ENCODE measurements around the gene MRPS26.

MRPS26 gene

DNA sequence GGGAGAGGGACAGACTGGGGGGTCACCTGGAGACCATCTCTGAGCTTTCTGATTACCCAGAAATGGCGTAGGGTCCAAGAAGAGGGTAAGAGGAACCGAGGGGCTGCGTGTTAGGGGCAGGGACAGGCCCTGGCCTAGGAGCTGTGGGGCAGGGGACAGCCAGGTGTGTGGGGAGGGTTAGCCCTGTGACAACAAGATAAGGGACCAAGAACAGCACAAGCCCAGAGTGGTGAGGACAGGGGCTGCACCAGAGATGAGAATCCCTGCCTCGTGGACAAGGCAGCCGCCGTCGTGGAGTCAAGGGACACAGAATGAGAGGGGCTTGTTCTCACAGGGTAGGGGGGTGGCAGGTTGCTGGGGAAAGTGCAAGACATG, 39.1 kb downstream of the MRPS26 start:
- TF ChIP-seq, protein P1, sequence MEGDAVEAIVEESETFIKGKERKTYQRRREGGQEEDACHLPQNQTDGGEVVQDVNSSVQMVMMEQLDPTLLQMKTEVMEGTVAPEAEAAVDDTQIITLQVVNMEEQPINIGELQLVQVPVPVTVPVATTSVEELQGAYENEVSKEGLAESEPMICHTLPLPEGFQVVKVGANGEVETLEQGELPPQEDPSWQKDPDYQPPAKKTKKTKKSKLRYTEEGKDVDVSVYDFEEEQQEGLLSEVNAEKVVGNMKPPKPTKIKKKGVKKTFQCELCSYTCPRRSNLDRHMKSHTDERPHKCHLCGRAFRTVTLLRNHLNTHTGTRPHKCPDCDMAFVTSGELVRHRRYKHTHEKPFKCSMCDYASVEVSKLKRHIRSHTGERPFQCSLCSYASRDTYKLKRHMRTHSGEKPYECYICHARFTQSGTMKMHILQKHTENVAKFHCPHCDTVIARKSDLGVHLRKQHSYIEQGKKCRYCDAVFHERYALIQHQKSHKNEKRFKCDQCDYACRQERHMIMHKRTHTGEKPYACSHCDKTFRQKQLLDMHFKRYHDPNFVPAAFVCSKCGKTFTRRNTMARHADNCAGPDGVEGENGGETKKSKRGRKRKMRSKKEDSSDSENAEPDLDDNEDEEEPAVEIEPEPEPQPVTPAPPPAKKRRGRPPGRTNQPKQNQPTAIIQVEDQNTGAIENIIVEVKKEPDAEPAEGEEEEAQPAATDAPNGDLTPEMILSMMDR (IDR thresholded peaks at IDR 0.05; ENCODE audit: insufficient read depth, low read length, missing control alignments): no peak
- ChIA-PET CTCF (interaction anchor here (4.0 kb wide), 1 partner anchor 32 kb away, joined by 17 read pairs; no protein-coding TSS in a partner anchor), POLR2A (no interaction called here)
- DNase-seq (ENCODE audit: low read depth, low spot score): no peak
- no peak overlapping the region for H3K4me3 ChIP-seq (ENCODE audit: low read depth, low read length)

DNA sequence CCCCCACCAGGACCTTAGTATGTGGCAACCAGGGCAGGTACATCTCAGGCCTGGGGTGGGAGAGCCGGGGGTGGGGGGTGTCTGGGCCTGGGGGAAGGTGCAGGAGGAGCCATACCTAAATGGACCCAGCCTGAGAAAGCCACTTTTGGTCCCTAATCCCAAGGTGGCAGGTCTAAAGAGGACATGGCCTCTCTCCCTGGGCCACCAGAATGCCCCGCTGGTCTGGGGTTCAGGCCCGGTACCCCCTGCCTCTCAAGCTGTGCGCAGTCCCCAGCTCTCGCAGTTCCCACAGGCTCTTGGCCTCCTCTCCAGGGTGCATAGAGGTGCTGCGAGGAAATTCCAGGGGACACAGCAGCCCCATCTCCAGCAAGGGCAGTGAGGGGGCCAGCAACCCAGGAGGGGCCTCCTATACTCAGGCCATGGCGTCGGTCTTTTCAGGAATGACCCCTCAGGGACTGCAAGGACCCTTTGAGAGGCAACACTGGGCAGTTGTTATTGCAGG, 39.8 kb downstream of the MRPS26 start:
- POLR2A ChIA-PET: no interaction called here
- no peak for DNase-seq (ENCODE audit: low read depth, low spot score)
- CTCF ChIA-PET: interaction anchor here (0.8 to 4.0 kb wide), 3 partner anchors 9 to 63 kb away, joined by 3 to 17 read pairs (median 4); no protein-coding TSS in a partner anchor
- TF ChIP-seq, protein P1 (IDR thresholded peaks at IDR 0.05; ENCODE audit: insufficient read depth, low read length, missing control alignments): no peak
- H3K4me3 ChIP-seq (ENCODE audit: low read depth, low read length): no peak overlapping the region

DNA sequence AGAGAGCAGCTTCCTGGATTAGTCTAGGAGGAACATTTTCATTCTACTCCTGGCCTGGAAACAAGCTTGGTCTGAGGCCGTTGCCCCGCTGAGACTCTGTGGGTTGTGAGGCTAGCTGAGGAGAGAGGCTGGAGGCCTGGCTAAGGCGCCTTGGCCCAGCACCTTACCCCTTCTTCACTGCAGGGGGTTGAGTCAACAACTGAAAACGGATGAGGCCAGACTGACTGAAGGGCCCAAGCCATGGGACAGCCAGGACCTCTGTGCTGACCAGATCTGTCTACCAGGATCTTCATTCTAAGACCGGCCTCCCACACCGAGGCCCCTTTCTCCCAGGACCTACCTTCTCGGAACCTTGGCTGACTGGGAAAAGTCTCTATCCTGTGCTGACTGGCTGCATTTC, 42.2 kb downstream of the MRPS26 start:
- ChIA-PET CTCF (interaction anchor here (4.0 kb wide), 1 partner anchor 35 kb away, joined by 17 read pairs; no protein-coding TSS in a partner anchor), POLR2A (no interaction called here)
- no peak for DNase-seq (ENCODE audit: low read depth, low spot score)
- TF ChIP-seq, protein P1 (IDR thresholded peaks at IDR 0.05; ENCODE audit: insufficient read depth, low read length, missing control alignments): no peak
- no peak overlapping the region for H3K4me3 ChIP-seq (ENCODE audit: low read depth, low read length)

DNA sequence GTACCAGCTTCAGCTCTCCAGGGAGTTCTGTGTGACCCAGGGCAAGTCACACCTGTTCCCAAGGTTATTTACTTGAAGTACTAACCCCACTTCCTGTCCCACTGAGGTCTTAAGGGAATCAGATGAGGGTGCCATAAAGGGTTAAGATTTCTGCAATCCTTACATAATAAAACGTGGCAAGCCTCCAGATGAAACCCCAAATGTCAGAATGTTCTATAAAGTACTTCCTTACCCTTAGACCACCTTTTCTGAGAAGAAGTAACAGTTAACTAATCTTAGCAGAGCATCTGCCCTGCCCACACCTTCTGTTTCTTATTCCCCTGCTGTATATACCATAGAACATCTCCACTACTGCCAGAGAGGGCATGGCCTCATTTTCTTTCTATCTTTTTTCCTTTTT, 44.7 kb downstream of the MRPS26 start:
- H3K4me3 ChIP-seq (ENCODE audit: low read depth, low read length): no peak overlapping the region
- TF ChIP-seq, protein P1 (IDR thresholded peaks at IDR 0.05; ENCODE audit: insufficient read depth, low read length, missing control alignments): no peak
- no peak for DNase-seq (ENCODE audit: low read depth, low spot score)
- POLR2A ChIA-PET: no interaction called here
- CTCF ChIA-PET: interaction anchor here (1.4 kb wide), 1 partner anchor 37 kb away, joined by 3 read pairs; no protein-coding TSS in a partner anchor

DNA sequence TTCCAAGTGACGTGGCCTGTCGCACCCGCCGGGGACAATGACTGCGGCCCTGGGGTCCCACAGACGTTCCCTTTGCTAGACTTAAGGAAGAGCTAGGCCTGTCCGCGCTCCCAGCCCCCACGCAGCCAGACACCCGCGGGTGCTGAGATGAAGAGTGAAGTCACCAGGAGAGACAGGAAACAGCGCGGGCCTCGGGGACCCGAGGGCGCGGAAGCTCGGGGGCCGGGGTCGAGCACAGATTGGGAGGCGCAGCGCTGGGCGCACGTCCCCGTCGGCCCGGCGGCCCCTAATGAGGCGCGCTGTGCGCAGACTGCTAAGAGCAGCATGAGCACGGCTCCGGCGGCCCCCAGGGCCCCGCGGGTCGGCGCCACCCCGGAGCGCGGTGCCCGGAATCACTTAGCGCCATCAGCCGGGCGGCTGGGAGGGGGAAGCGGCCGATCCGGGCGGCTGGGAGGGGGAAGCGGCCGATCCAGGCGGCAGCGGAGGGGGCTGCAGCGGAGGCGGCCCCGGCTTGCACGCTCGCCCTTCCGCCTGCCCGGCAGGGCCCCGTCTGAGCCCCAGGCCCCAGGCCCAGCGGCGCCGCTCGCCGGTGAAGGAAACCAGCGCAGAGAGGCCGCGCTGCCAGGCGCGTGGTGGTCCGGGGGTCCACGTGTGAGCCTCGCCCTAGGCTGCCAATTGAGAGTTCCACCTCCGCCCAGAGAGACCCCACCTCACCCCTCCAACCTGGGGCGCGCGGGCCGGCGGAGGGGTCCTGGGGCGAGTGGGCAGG, 46.9 kb downstream of the MRPS26 start:
- no peak for DNase-seq (ENCODE audit: low read depth, low spot score)
- TF ChIP-seq, protein P1 (IDR thresholded peaks at IDR 0.05; ENCODE audit: insufficient read depth, low read length, missing control alignments): no peak
- ChIA-PET CTCF (interaction anchor here (0.8 to 1.9 kb wide), 4 partner anchors 10 to 39 kb away, joined by 3 to 6 read pairs (median 4); no protein-coding TSS in a partner anchor), POLR2A (no interaction called here)
- H3K4me3 ChIP-seq (ENCODE audit: low read depth, low read length): peak overlapping the region; percentile 34

DNA sequence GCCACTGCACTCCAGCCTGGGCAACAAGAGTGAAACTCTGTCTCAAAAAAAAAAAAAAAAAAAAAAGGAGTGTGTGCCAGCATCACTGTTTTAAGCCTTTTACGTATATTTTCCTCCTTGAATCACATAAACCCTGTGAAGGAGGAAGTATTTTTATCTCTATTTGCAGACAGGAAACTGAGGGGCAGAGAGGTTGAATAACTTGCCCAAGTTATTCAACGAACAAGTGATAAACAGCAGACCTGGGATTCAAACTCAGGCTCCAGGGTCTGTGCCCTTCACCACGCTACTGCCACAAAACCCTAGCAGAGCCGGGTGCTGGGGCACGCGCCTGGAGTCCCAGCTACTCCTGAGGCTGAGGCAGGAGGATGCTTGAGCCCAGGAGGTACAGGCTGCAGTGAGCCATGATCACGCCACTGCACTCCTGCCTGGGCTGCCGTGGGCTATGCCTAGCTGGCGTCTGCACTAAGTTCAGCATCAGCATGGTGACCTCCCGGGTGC, 48.1 kb downstream of the MRPS26 start:
- DNase-seq (ENCODE audit: low read depth, low spot score): no peak
- H3K4me3 ChIP-seq (ENCODE audit: low read depth, low read length): no peak overlapping the region
- ChIA-PET POLR2A (no interaction called here), CTCF (interaction anchor here (1.2 to 1.3 kb wide), 2 partner anchors 8 to 20 kb away, joined by 4 to 5 read pairs; no protein-coding TSS in a partner anchor)
- TF ChIP-seq, protein P1 (IDR thresholded peaks at IDR 0.05; ENCODE audit: insufficient read depth, low read length, missing control alignments): no peak
